Fibroblast of the aortic adventitia (primary cell): ENCODE data around the gene GPR84. TPM values are rescaled to one million over a fixed set of nuclear protein-coding genes. Genes with fewer than 3 reads are reported as not detected.

Experiments used
- DNase-seq: peaks from one replicate; pipeline ENCODE4 v3.0.0-alpha.2; 2010; ENCODE audit warnings: low read depth
- H3K4me3 ChIP-seq: 2 replicates; pipeline ENCODE4 v1.5.1; 2011; ENCODE audit warnings: low read depth, mild to moderate bottlenecking, control low read depth, low read length, moderate library complexity
- CTCF ChIP-seq: IDR thresholded peaks from 2 replicates; pipeline ENCODE4 v1.5.1; 2011; ENCODE audit warnings: mild to moderate bottlenecking, low read length, control low read depth, inconsistent platforms; ENCODE audit not compliant: insufficient read depth
- total RNA-seq: library from RNA; depleted of rRNA; stranded (reverse); fragments of >200 nt; gene quantifications from 2 replicates; pipeline ENCODE4 v1.2.3, GENCODE V29; 2012; ENCODE audit warnings: low replicate concordance

Gene GPR84
- total RNA-seq, 1 donor: not detected

DNA sequence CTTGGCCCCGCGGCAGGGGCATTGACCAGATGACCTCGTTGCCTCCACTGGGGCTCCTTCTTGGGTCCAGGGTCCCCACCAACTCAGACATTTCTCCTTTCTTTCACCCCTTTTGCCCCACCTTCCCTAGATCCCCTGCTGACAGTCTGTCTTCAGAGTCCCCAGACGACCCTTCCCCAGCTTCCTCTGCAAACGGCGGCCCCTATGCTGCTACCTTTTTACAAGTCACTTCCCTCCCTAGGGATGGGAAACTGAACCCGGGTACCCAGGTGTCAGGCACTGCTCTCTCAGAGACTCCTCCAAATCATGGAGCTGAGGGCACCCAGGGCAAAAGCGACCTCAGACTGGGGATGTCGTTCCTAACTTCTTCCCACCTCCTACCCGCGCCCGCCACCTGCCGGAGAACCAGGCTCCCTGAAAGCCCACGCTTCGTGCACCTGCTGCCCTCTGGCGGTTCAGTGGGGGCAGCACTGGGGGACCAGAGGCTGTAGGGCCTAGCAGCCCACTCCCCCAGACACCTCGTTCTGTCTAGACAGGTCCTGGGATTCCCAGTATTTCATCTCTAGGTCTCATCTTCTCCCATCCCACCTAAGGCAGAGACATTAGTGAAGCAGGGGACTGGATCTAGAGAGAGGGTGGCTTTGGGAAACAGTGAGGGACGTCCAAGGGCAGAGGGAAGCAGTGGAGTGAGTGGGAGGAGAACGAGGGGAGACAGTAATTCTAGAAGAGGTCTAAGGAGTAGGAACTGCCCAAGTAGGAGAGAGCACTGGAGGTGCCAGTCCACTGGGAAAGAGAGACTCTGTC is 15.3 kb upstream of the GPR84 start:
- peak overlapping the region; percentile 65 for H3K4me3 ChIP-seq
- TF ChIP-seq CTCF: peak; percentile 100
- DNase-seq: peak; percentile 82

GRCh38 chr12:54378796-54379397 is 14.6 kb upstream of the GPR84 start:
- no peak for DNase-seq
- H3K4me3 ChIP-seq: peak overlapping the region; percentile 65
- TF ChIP-seq CTCF: no peak

DNA sequence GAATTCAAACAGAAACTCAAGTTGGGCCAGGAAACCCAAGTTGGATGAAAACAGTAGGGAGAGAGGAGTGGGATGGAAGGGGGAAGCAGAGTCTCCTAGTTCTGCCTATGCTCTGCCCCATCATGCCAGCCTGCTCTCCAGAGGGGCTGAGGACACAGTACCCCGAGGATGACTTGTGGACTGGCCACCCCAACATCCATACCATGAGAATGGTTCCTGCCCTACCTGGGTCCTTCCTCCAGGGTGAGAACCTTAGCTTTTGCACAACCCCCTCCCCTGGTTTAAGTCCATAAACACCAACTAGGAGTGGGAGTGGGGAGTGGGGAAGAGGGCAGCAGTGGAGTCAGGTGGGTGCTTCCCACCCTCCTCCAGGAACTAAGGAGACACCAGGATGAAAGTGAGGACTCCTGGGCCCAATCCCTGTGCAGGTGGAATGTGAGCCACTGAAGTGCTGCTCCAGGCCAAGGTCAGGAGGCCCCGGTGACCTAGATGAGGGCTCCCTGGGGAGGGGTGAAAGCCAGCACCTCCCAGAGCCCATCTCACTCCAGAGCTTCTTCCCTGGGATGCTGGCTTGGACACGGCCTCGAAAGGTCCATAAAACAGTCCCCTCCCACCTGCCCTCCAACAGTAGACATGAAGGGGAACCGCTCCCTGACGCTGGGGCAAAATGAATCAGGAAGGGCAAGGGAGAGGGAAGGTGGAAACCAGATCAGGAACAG is 13.7 kb upstream of the GPR84 start:
- no peak for TF ChIP-seq CTCF
- no peak for DNase-seq
- peak overlapping the region; percentile 65 for H3K4me3 ChIP-seq

DNA sequence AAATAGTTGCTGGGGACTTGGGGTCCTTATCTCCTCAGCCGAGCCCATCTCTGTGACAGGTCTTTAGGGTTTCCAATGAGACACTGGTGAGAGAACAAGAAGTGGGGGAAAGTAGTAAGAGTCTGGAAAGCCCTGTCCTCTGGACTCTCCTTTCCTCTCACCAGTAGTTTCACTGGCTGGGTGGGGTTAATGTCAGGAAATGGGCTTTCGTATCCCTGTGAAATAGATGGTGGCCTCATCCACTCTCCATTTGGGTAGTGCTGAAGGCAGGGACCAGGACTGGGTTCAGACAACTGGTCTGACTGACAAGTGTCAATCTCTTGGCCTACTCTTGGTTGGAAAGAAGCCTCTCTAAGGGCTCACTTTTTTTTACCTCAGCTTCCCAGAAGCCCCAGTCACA is 12.7 kb upstream of the GPR84 start:
- no peak for TF ChIP-seq CTCF
- H3K4me3 ChIP-seq: no peak overlapping the region
- DNase-seq: no peak

- no peak for TF ChIP-seq CTCF
- no peak overlapping the region for H3K4me3 ChIP-seq
- peak; percentile 51 for DNase-seq
Measured at GRCh38 chr12:54376596-54376995, 12.3 kb upstream of the GPR84 start.

DNA sequence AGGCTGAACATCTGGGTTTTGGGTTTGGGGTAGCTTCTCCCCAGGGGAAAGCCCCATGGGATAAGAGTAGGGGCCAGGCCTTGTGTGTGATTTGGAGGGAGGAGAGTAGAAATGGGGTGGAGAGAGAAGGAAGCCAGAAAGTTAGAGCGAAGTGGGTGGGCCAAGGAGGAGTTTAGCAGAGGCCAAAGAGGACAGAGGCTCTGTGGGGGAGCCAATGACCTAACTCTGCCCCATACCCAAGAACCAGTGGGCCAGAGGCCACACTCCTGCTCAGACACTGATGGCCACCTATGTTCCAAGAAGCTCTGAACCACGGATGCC is 10.9 kb upstream of the GPR84 start:
- DNase-seq: no peak
- TF ChIP-seq CTCF: no peak
- no peak overlapping the region for H3K4me3 ChIP-seq
